Measurements from ENCODE around the gene S100A8.

S100A8 gene

DNA sequence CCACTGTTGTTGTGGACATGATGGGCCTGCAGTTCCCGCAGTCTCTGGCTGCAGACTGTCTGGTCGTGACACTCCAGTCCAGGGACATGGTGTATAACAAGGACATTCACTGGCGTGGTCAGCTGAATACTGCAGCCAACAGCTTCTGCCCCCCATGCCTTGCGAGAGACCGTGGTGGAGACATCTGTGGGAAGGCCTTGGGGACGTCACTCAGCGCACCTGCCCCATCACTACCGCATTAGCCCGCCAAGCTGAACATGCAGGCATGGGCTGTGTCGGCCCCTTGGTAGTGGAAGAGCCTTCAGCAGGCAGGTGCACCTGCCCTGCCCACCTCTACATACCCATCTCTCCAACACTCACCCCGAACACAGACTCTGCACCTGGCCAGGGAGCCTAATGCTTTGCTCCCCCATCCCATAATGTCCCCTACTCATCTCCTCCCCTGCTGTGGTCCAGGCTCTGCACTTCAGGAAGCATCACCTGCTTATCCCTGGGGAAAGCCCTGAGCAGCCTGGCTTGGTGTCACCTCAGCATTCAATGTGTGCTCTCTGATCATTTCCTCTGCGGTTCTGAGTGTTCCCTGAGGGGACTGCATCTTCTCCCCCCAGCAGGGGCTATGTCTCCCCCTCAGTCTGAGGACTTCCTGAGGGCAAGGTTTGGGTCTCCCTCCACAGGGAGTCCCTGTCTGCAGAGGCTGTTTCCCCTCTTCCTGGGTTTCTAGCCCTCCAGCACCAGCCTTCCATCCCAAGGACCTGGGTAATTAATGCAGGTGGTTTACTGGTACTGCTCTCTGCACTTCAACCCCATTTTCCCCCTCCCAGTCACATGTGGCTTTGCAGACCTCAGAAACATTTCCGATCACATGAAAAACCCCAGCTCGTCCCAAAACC is 45.4 kb downstream of the S100A8 start:
- DNase-seq, result no peak

DNA sequence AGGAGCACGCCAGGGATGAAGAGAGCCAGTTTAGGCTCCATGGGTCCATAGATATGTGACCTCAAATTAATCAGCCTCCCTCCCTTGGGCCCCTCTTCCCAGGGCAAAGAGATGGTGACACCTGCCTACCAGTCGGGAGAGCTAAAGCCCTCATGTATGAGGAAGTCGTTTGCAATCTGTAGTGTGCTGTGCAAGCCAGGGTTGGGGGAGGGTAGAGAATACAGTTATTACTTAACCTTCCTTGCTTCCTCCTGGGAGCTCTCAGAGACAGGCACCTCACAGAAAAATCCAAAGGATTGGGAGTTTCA is 46.2 kb downstream of the S100A8 start:
- DNase-seq, result no peak

DNA sequence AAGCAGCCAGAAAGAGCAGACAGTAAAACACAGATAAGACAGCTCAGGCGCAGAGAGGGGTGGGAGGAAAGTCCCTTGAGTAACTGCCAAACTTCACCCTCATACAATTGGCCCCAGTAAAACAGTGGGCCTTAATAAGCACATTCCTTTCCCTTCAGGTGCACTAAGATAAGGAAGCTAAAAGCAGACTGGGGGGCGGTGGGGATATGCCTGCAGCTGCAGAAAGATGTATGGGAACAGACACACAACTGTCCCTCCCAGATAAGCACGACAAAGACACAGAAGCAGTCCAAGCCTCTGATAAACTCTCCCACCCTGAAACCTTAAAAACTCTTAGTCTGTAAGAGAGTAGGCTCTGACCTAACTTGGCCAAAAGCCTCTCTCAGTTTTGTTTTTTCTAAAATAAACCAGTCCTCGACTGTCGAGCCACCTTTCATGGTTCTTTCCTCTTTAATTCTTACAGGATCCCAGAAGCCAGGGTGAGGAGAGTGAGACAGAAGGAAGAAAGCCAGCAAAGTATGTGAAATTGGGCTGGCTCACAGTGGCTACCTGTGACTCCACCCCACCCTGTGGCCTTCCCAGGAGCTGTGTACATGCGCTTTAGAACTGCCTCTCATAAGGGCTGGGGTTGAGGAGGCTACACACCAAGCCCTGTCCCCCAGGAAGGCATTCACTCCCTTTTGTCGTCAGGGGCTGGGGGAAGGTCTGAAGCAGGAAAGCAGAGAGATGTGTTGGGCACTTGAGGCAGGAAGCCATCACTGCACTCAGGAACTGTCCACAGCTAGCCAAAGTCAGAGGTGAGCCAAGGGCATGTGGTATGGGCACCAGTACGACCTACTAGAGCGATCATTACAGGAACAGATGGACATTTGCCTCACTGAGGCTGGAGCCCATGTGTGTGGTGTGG is 46.8 kb downstream of the S100A8 start:
- DNase-seq, result no peak

DNA sequence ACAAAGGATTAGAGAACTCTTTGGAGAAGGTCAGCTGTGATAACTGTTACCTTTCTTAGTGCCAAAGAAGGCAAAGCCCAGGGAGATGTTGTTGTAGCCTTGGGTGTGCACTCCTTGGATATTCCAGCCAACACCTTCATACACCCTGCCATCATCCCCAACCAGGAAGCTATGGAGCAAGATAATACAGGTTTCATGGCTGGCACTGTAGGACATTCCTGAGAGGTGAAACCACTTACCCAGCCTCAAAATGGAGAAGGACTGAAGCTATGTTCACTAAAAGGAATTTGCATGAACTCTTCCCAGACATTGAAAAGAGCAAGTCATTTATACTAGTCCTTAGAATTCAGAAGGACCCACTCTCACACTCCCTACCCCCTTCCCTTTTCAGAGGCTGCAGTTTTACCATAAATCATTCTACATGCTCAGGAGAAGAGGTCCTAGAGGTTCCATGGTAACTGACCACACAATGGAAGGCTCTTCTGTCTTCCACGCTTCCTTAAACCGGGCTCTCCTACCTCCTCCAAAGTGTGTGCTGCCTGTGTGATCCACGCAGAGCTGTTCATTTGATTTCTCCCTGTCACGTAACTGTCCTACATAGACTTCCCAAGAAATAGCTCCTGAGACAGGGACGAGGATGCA is 47.7 kb downstream of the S100A8 start:
- DNase-seq, result no peak

DNA sequence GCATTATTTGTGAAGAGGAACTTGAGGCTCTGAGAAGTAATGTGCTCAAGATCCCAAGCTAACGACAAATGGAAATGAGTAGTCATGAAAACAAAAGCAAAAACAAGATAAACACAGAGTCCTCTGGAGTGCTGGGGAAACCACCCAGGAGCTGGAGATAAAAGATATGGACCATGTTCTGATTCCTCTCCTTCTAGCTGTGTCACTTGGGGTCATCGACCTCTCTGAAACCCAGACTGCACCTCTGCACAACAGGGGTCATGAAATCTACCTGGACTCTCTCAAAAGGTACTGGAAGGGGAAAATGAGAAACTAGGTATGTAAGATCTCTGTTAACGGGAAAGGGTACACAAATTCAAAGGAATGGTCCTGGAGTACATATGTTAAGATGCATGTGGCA is 48.7 kb downstream of the S100A8 start:
- DNase-seq, result no peak

DNA sequence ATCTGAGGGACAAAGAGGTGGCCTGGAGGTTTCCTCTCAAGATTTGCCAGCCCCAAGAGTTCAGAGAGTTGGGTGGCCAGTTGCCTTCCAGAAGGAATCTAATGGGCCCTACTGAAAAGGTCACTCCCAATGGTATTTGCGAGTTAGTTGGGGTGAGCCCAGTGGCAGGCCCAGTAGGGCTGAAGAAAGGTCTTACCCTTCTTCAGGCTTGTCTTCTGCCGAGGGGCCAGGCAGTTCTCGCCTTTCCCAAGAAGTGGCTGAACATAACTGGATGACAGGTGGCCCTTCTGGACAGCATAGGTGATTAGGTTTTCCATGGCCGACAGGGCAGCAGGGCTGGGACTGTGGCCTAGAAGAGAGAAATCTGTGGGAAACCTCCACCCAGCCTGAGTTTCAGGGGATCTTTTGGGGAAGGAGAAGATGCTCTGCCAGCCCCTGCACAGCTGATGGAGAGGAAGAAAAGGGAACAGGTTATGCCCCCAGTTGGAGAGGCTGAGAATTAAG is 49.4 kb downstream of the S100A8 start:
- no peak for DNase-seq

DNA sequence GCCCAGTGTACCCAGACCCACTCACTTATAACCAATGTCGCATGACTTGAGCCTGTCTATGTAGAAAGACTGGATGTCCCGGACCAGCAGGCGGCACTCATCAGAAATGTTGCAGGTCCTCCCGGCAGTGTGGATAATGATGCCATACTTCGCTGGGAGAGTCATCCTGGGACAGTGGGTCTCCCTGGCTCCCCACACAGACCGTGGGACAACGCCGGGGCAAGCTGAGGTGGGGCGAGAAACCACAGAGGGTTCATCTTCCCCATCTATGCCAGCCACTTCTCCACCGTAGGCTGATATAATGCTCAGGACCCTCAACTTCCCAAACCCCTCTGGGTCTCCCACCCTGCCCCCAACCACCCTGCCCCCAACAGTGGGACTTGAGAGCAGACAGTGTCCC is 50.5 kb downstream of the S100A8 start:
- DNase-seq, result no peak
